Activated B cell treated with CpG ODN at 0.5 μM for 24 hours (primary cell): ENCODE results near the gene ESRRA. TPM values are rescaled to one million over a fixed set of nuclear protein-coding genes. Genes with fewer than 3 reads are reported as not detected.

Source experiments
- ATAC-seq: fragments of 200-7000 bp; cut with Tn5 transposase; one replicate; pipeline ENCODE4 v1.10.0; 2021; ENCODE audit warnings: low read depth, mild to moderate bottlenecking, moderate library complexity
- CTCF ChIA-PET: fragments of 350-600 bp; sonication (Branson Sonifier 250); formaldehyde crosslinking; loops from one replicate; lab custom pipeline; 2021; ENCODE audit warnings: antibody characterized with exemption; lab: Charles Lee
- POLR2A ChIA-PET: fragments of 350-600 bp; sonication (Branson Sonifier 250); formaldehyde crosslinking; loops from one replicate; lab custom pipeline; 2021; ENCODE audit warnings: antibody characterized with exemption; lab: Charles Lee
- DNase-seq: peaks from one replicate; pipeline ENCODE4 v3.0.0; 2022
- H3K27ac Mint-ChIP-seq: one replicate; pipeline ENCODE4 v1.8.0; 2020; ENCODE audit warnings: mixed read lengths
- H3K27me3 Mint-ChIP-seq: one replicate; pipeline ENCODE4 v1.8.0; 2021; ENCODE audit warnings: mixed read lengths
- H3K36me3 Mint-ChIP-seq: one replicate; pipeline ENCODE4 v1.8.0; 2021; ENCODE audit warnings: low read depth, mixed read lengths
- H3K4me1 Mint-ChIP-seq: one replicate; pipeline ENCODE4 v1.8.0; 2021; ENCODE audit warnings: mixed read lengths
- H3K4me3 Mint-ChIP-seq: one replicate; pipeline ENCODE4 v1.8.0; 2020; ENCODE audit warnings: mild to moderate bottlenecking, mixed read lengths
- H3K9me3 Mint-ChIP-seq: one replicate; pipeline ENCODE4 v1.8.0; 2020; ENCODE audit warnings: mixed read lengths
- intact Hi-C: fragments of 100-400 bp; cut with micrococcal nuclease; formaldehyde crosslinking; loops from one replicate; pipeline ENCODE4 v1.15.1; 2024
- total RNA-seq: library from RNA; stranded (reverse); gene quantifications from 2 replicates; pipeline ENCODE4 v1.2.3, GENCODE V29; 2022
- TF ChIP-seq, protein P1 (sequence below): fragments of 200-600 bp; IDR thresholded peaks from one replicate; pipeline ENCODE4 v1.8.0; 2022; ENCODE audit warnings: antibody characterized with exemption, mild to moderate bottlenecking

Gene ESRRA
- total RNA-seq, 1 donor from 2014 or later: 48.3 TPM

DNA sequence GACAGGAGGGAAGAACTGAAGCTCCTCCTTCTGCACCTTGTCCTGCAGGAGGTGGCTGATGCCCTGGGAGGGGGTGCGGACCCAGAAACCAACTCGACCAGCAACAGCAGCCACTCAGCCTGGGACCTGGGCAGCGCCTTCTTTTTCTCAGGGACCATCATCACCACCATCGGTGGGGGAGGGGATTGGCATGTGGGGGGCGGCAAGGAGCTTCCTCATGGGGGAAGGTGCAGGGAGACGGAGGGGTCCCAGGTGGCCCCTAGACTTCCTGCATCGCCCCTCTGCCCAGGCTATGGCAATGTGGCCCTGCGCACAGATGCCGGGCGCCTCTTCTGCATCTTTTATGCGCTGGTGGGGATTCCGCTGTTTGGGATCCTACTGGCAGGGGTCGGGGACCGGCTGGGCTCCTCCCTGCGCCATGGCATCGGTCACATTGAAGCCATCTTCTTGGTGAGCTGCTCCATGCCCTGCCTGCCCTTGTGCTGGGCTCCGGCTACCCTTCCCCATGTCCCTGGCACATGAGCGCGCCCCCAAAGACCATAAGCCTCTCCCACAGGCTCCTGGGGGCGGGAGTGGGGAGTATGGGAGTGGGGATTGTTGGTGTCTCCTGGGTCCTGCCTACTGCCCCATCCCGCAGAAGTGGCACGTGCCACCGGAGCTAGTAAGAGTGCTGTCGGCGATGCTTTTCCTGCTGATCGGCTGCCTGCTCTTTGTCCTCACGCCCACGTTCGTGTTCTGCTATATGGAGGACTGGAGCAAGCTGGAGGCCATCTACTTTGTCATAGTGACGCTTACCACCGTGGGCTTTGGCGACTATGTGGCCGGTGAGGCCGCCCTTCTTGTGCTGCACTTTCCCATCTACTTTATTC is 8.3 kb upstream of the ESRRA start:
- peaks cover 25% of the 10 kb centered on the region for H3K4me1 Mint-ChIP-seq
- ATAC-seq (no peak), DNase-seq (no peak)
- peaks cover 58% of the 10 kb centered on the region for H3K27me3 Mint-ChIP-seq
- ChIA-PET CTCF (no interaction called here), POLR2A (no interaction called here)
- H3K4me3 Mint-ChIP-seq: no peak overlapping the region
- intact Hi-C loops: no loop called here
- no peak overlapping the region for H3K27ac Mint-ChIP-seq
- no peaks in the 10 kb centered on the region for H3K9me3 Mint-ChIP-seq
- no peaks in the 10 kb centered on the region for H3K36me3 Mint-ChIP-seq
- TF ChIP-seq, protein P1, sequence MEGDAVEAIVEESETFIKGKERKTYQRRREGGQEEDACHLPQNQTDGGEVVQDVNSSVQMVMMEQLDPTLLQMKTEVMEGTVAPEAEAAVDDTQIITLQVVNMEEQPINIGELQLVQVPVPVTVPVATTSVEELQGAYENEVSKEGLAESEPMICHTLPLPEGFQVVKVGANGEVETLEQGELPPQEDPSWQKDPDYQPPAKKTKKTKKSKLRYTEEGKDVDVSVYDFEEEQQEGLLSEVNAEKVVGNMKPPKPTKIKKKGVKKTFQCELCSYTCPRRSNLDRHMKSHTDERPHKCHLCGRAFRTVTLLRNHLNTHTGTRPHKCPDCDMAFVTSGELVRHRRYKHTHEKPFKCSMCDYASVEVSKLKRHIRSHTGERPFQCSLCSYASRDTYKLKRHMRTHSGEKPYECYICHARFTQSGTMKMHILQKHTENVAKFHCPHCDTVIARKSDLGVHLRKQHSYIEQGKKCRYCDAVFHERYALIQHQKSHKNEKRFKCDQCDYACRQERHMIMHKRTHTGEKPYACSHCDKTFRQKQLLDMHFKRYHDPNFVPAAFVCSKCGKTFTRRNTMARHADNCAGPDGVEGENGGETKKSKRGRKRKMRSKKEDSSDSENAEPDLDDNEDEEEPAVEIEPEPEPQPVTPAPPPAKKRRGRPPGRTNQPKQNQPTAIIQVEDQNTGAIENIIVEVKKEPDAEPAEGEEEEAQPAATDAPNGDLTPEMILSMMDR: no peak

DNA sequence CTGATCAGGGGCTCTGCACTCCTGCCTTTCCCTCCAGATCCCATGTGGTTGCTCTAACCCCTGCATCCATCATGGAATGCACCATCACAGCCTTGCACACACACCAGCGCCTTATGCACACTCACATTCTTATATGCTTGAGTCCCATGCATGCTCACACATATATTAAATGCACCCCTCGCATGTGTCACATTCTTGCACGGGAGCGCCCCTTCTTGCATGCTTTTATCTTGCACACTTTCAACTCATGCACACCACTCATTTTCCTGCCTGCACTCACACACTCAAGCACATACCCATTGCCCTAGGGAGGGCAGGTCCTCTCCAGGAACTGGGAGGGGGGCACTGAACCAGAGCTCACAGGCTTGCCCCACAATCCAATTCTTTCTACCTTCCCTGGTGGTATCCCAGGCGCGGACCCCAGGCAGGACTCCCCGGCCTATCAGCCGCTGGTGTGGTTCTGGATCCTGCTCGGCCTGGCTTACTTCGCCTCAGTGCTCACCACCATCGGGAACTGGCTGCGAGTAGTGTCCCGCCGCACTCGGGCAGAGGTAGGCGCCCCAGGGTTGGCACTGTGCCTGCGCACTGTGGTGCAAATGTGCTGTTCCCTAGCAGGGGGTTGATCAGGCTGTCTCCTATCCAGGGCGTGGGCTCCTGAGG is 7.5 kb upstream of the ESRRA start:
- DNase-seq: no peak
- Mint-ChIP-seq H3K27me3 (peaks cover 56% of the 10 kb centered on the region), H3K4me3 (no peak overlapping the region), H3K4me1 (peaks cover 22% of the 10 kb centered on the region), H3K9me3 (no peaks in the 10 kb centered on the region), H3K36me3 (no peaks in the 10 kb centered on the region), H3K27ac (no peak overlapping the region)
- no peak for ATAC-seq
- TF ChIP-seq, protein P1: no peak
- ChIA-PET CTCF (no interaction called here), POLR2A (no interaction called here)
- intact Hi-C loops: no loop called here

DNA sequence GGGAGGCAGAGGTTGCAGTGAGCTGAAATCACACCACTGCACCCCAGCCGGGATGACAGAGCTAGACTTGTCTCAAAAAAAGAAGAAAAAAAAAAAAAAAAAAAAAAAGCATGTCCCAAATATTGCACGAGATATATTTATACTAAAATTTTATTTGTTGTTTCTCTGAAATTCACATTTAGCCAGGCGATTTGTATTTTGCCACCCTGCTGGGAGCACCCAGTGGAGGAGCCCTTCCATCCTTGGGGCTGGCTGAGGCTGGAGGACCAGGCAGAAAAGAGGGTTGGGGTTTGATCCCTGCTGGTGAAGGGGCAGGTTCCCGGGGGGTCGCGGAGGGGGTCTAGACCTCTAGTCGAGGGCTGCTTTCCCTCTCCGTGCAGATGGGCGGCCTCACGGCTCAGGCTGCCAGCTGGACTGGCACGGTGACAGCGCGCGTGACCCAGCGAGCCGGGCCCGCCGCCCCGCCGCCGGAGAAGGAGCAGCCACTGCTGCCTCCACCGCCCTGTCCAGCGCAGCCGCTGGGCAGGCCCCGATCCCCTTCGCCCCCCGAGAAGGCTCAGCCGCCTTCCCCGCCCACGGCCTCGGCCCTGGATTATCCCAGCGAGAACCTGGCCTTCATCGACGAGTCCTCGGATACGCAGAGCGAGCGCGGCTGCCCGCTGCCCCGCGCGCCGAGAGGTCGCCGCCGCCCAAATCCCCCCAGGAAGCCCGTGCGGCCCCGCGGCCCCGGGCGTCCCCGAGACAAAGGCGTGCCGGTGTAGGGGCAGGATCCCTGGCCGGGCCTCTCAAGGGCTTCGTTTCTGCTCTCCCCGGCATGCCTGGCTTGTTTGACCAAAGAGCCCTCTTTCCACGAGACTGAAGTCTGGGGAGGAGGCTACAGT is 6.1 kb upstream of the ESRRA start:
- DNase-seq (peak; percentile 31), ATAC-seq (no peak)
- ChIA-PET POLR2A (interaction anchor here (0.6 to 0.7 kb wide), 5 partner anchors 73 to 1277 kb away, joined by 3 to 13 read pairs (median 4); partner anchors contain the start of gene FERMT3), CTCF (no interaction called here)
- Mint-ChIP-seq H3K4me3 (peak overlapping the region; percentile 53), H3K4me1 (peaks cover 26% of the 10 kb centered on the region), H3K36me3 (no peaks in the 10 kb centered on the region), H3K27me3 (peaks cover 46% of the 10 kb centered on the region), H3K9me3 (no peaks in the 10 kb centered on the region), H3K27ac (no peak overlapping the region)
- TF ChIP-seq, protein P1: no peak
- intact Hi-C loops: no loop called here

DNA sequence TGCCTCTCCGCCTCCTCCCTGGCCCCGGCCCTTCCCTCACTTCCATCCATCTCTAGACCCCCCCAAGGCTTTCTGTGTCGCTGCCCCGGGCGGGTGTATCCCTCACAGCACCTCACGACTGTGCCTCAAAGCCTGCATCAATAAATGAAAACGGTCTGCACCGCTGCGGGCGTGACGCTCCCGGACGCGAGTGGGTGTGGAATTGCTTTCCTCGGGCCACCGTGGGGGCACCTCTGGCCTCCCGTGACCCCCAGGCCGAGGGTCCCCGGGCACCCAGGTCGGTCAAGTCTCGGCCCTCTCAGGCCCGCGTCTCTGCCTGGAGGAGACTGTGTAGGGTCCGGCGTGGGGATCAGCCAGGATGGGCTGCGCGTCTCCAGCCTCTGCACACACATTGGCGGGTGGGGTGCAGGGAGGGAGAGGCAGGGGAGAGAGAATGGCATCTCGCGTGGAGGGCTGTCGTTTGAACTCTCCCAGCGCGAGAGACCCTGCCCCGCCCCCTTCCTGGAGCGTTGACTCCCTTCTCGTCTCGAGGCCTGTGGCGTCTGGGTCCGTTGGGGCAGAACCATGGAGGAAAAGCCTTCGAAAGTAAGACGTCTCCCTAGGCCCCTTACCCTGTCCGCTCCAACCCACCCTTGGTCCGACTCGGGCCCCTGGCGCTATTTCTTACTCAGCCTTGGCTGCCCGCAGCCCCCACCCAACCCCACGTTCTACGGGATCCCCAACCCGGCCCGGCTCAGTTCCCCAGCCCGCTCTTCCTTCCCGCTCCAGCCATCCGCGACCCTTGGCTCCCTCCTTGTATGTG is 5.3 kb upstream of the ESRRA start, which contains the start of gene CATSPERZ:
CATSPERZ (plus strand) TSS at position 512 of the 802 bp plus-strand sequence; CDS start at position 565, 53 bp downstream.
- ChIA-PET POLR2A (interaction anchor here (0.6 to 2.1 kb wide), 8 partner anchors 16 to 1662 kb away, joined by 3 to 12 read pairs (median 6); partner anchors contain the start of genes FERMT3 and STIP1), CTCF (interaction anchor here (0.7 to 5.7 kb wide), 12 partner anchors 8 to 149 kb away, joined by 3 to 147 read pairs (median 5); partner anchors contain the start of genes BAD, FERMT3, FKBP2 and GPR137)
- intact Hi-C loops: loop anchor here (5.0 kb wide), 1 partner anchor 533 kb away; the partner anchor contains the start of gene ZFTA
- peaks cover 28% of the 10 kb centered on the region for H3K4me1 Mint-ChIP-seq
- peak within 1 kb of the TSS; percentile 76 for H3K4me3 Mint-ChIP-seq
- ATAC-seq (no peak), DNase-seq (no peak)
- TF ChIP-seq, protein P1: no peak
- peak within 1 kb of the TSS; percentile 66 for H3K27ac Mint-ChIP-seq
- no peaks in the 10 kb centered on the region for H3K36me3 Mint-ChIP-seq
- peaks cover 41% of the 10 kb centered on the region for H3K27me3 Mint-ChIP-seq
- no peaks in the 10 kb centered on the region for H3K9me3 Mint-ChIP-seq
